Choroid plexus epithelial cell (primary cell): ENCODE measurements around the gene HEPHL1.
"Not testable (repeated sequence)": the region's sequence is repeated elsewhere in the genome, so short reads cannot be mapped to it uniquely, and the experiment has no call there.

Experiments used
- DNase-seq: peaks from one replicate; pipeline ENCODE4 v3.0.0-alpha.2; 2010; ENCODE audit warnings: low read depth
- H3K4me3 ChIP-seq: 2 replicates; pipeline ENCODE4 v1.5.1; 2011; ENCODE audit warnings: low read depth, mild to moderate bottlenecking, control low read depth, low read length, moderate library complexity
- TF ChIP-seq, protein P1 (sequence below): conservative IDR thresholded peaks from 2 replicates; pipeline ENCODE4 v1.5.1; 2011; ENCODE audit warnings: low read depth, mild to moderate bottlenecking, control low read depth, inconsistent platforms, low read length, moderate library complexity

Gene HEPHL1

DNA sequence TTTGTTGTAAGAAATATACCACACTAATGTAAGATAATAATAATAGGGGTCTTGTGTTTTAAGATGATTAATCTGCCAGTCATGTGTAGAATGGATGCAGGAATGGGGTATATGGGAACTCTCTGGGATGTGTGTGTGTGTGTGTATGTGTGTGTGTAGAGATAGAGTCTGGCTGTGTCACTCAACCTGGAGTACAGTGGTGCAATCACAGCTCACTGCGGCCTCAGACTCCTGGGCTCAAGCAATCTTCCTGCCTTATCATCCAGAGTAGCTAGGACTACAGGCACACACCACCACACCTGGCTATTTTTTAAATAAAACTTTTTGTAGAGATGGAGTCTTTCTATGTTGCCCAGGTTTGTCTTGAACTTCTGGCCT lies 96.0 kb downstream of the HEPHL1 start:
- TF ChIP-seq, protein P1, sequence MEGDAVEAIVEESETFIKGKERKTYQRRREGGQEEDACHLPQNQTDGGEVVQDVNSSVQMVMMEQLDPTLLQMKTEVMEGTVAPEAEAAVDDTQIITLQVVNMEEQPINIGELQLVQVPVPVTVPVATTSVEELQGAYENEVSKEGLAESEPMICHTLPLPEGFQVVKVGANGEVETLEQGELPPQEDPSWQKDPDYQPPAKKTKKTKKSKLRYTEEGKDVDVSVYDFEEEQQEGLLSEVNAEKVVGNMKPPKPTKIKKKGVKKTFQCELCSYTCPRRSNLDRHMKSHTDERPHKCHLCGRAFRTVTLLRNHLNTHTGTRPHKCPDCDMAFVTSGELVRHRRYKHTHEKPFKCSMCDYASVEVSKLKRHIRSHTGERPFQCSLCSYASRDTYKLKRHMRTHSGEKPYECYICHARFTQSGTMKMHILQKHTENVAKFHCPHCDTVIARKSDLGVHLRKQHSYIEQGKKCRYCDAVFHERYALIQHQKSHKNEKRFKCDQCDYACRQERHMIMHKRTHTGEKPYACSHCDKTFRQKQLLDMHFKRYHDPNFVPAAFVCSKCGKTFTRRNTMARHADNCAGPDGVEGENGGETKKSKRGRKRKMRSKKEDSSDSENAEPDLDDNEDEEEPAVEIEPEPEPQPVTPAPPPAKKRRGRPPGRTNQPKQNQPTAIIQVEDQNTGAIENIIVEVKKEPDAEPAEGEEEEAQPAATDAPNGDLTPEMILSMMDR, result no peak
- H3K4me3 ChIP-seq, result no peak overlapping the region
- DNase-seq, result no peak

DNA sequence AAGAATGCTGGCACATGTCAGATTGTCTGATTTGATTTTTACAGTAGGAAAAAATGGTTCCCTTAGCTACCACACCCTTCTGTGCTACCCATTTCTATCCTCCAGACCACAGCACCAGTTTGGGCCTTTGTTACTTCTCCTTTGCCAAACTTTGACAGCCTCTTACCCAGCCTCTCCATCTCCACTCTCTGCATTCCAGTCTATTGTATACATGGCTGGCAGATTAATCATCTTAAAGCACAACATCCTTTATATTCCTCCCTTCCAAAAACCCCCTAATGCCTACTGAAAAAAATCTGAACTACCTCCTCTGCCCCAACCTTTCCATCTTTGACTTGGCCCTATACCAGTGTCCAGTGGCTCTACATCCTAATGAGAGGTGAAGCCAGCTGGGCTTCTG lies 96.7 kb downstream of the HEPHL1 start:
- no peak for DNase-seq
- H3K4me3 ChIP-seq, result no peak overlapping the region
- TF ChIP-seq, protein P1, result no peak

DNA sequence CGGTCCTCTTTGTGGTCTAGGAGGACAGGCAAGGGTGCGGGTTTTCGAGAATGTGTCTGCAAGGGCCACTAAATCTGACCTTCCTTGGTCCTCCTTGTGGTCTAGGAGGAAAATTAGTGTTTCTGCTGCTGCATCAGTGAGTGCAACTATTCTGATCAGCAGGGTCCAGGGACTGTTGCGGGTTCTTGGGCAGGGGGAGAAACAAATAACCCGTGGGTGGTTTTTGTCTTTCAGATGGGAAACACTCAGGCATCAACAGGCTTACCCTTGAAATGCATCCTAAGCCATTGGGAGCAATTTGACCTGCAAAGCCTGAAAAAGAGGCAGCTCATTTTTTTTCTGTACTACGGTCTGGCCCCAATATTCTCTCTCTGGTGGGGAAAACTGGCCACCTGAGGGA lies 98.5 kb downstream of the HEPHL1 start:
- DNase-seq, result not testable (repeated sequence)

DNA sequence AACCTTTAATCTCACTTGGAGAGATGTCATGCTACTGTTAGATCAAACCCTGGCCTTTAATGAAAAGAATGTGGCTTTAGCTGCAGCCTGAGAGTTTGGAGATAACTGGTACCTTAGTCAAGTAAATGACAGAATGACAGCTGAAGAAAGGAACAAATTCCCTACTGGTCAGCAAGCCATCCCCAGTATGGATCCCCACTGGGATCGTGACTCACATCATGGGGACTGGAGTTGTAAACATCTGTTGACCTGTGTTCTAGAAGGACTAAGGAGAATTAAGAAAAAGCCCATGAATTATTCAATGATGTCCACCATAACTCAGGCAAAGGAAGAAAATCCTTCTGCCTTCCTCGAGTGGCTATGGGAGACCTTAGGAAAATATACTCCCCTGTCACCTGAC lies 99.4 kb downstream of the HEPHL1 start:
- not testable (repeated sequence) for DNase-seq, H3K4me3 ChIP-seq

More for the DNA sequence above, 98.5 kb downstream of the HEPHL1 start:
- not testable (repeated sequence) for H3K4me3 ChIP-seq

DNA sequence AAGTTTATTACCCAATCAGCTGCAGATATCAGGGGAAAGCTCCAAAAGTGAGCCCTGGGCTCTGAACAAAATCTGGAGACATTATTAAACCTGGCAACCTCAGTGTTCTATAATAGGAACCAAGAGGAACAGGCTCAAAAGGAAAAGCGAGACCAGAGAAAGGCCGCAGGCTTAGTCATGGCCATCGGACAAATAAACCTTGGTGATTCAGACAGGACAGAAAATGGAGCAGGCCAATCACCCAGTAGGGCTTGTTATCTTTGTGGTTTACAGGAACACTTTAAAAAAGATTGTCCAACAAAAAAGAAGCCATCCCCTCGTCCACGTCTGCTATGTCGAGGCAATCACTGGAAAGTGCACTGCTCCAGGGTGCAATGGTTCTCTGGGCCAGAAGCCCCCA lies 99.8 kb downstream of the HEPHL1 start:
- TF ChIP-seq, protein P1, result no peak
- H3K4me3 ChIP-seq, result no peak overlapping the region
- DNase-seq, result peak; percentile 47

DNA sequence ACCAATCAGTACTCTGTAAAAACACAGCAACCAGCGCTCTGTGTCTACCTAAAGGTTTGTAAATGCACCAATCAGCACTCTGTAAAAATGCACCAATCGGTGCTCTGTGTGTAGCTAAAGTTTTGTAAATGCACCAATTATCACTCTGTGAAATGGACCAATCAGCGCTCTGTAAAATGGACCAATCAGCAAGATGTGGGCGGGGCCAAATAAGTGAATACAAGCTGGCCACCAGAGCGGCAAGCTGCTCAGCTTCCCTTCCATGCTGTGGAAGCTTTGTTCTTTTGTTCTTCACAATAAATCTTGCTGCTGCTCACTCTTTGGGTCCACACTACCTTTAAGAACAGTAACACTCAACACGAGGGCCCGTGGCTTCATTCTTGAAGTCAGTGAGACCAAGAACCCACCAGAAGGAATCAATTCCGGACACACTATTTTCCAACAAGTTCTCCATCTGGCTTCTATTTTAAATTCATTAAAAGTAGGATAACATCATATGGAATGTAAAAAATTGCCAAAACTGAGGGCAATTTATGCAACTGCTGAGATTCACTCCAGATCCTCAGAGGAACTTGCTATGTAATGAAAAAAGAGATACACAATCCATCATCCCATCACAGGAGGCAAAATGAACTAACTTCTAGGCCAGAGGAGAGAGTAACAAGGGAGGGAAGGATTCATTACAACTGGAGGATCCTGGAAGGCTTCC lies 104.4 kb downstream of the HEPHL1 start:
- no peak overlapping the region for H3K4me3 ChIP-seq
- DNase-seq, result no peak
- TF ChIP-seq, protein P1, result no peak

DNA sequence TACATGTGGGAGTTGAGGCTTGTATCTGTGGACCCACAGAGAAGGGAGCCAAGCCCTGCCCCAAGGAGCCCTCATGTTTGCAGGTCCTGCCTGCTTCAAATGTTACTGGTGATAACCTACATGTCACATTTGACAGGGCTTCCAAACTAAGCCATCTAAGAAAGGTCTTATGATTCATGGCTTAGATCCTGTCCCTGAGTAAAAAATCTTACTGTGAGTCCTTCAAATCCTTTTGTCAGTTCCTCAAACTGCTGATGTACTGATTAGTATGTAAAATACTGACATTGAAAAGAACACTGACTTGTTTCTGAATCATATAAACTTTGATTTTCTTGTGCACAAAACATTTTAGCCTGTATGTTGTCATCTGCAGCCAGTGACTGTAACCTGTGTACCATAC lies 106.5 kb downstream of the HEPHL1 start:
- TF ChIP-seq, protein P1, result no peak
- DNase-seq, result no peak
- peak overlapping the region; percentile 88 for H3K4me3 ChIP-seq

DNA sequence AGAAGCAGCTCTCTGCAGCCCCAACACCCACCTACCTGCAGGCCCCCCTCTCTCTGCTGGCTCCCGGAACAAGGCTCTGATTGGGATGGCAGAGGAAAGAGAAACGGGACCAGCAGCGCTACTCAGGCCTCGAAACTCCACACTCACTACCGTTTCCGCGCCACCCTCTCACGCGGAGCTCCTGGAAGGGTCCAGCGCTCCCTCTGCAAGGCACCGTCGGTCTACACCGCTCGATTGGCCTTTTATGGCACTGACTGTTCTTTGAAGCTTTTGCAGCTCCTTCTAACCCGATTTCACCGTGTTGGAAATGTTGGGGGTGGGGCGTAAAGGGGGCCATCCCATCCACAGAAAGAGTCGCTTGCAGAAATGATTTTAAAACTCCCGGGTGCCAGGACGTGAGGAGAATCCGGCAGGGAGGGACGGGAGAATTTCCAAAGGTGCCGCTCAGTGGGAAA lies 107.2 kb downstream of the HEPHL1 start:
- peak overlapping the region; percentile 88 for H3K4me3 ChIP-seq
- TF ChIP-seq, protein P1, result peak; percentile 0
- DNase-seq, result peak; percentile 48
